Measurements from ENCODE around the gene YES1. TPM values are rescaled to one million over a fixed set of nuclear protein-coding genes. Genes with fewer than 3 reads are reported as not detected.

The YES1 gene
- total and polyA plus RNA-seq, 2 of the 13 experiments (the other 11 are each of a cell fraction or from before 2014, with no cell fraction given): 17.2 to 70.8 TPM

DNA sequence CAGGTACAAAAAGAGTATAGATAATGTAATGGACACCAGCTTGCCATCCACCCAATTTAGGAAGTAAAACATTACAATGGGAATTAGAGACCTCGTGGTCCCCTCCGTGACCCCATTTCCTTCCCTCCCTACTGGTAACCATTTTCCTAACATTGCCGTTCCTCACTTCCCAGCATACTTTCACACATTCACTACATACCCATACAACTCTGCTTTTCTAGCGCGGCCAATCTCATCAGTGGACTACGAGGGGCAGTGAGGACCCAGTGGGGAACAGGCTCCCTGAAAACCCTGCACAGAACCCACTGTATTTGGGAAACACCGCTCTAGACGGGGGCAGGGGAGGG is 100.8 kb downstream of the YES1 start:
- Histone ChIP-seq H3K4me3 (replicated peaks in 1 of 3; ENCODE audit: insufficient read depth in 1 of 3, low read depth in 2 of 3, low read length in 3 of 3) (peak overlapping the region; percentile 65 to 79 (median 72)), H3K4me1 (ENCODE audit: insufficient read depth, low read length) (peaks cover 23% of the 10 kb centered on the region), H3K36me3 (replicated peaks in 1 of 2; ENCODE audit: control insufficient read depth in 1 of 2, insufficient read depth in 2 of 2, low read length in 2 of 2) (peaks cover 0 to 14% of the 10 kb centered on the region in 2 experiments; a peak in 4 of 5 replicates), H3K9me3 (ENCODE audit: low read length) (no peaks in the 10 kb centered on the region), H4K20me1 (ENCODE audit: insufficient read depth, low read length) (no peaks in the 10 kb centered on the region), H3K27ac (ENCODE audit: extremely low read length, insufficient read depth, low read length) (peak overlapping the region; percentile 70), H3K9ac (ENCODE audit: insufficient read depth, low read depth, low read length) (peak overlapping the region; percentile 82), H3K4me2 (ENCODE audit: low read depth, low read length) (peak overlapping the region; percentile 96), H2AFZ (ENCODE audit: low read length) (no peak overlapping the region), H3K27me3 (ENCODE audit: control insufficient read depth in 1 of 2, insufficient read depth in 2 of 2, low read length in 2 of 2) (no peaks in the 10 kb centered on the region), H3K79me2 (ENCODE audit: insufficient read depth, low read length) (peaks cover 38% of the 10 kb centered on the region)
- WGBS (ENCODE audit: low lambda C conversion rate): 32% methylated on average over 8 of the region's 8 CpGs
- ChIA-PET CTCF (ENCODE audit: low intra/inter-chr PET ratio, low total read pairs) (interaction anchor here (1.3 kb wide), 1 partner anchor 128 kb away, joined by 6 read pairs; no protein-coding TSS in a partner anchor), POLR2A (interaction anchor here (0.6 to 1.4 kb wide), 3 partner anchors 8 to 28 kb away, joined by 3 to 5 read pairs (median 5); no protein-coding TSS in a partner anchor)
- intact Hi-C loops (cut with micrococcal nuclease; ENCODE audit: unreplicated experiment): loop anchor here (2.0 kb wide), 1 partner anchor 52 kb away; no protein-coding TSS in a partner anchor
- DNase-seq (ENCODE audit: low spot score) (no peak), ATAC-seq (no peak), FAIRE-seq (no peak)
- BruUV-seq (replicated peaks): no TSS peak
- in situ Hi-C loops (cut with HindIII; ENCODE audit: extremely low pct_ligation_motif_present, low pct_unique_long_range_greater_than_20kb): no loop called here
- TF ChIP-seq CBFB (CRISPR knock-in tag; IDR thresholded peaks at IDR 0.05): no peak
- TF ChIP-seq, protein P1, sequence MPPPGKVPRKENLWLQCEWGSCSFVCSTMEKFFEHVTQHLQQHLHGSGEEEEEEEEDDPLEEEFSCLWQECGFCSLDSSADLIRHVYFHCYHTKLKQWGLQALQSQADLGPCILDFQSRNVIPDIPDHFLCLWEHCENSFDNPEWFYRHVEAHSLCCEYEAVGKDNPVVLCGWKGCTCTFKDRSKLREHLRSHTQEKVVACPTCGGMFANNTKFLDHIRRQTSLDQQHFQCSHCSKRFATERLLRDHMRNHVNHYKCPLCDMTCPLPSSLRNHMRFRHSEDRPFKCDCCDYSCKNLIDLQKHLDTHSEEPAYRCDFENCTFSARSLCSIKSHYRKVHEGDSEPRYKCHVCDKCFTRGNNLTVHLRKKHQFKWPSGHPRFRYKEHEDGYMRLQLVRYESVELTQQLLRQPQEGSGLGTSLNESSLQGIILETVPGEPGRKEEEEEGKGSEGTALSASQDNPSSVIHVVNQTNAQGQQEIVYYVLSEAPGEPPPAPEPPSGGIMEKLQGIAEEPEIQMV (CRISPR knock-in tag; IDR thresholded peaks at IDR 0.05; ENCODE audit: low read depth): peak; percentile 97
- no peak for TF ChIP-seq PHB2 (IDR thresholded peaks at IDR 0.05; ENCODE audit: partially characterized antibody)
- TF ChIP-seq E2F1 (CRISPR knock-in tag; IDR thresholded peaks at IDR 0.05): no peak
- TF ChIP-seq DNMT3B (CRISPR knock-in tag; conservative IDR thresholded peaks at IDR 0.05): no peak
- no peak for TF ChIP-seq KMT2B (CRISPR knock-in tag; IDR thresholded peaks at IDR 0.05)
- TF ChIP-seq HOXA5 (CRISPR knock-in tag; IDR thresholded peaks at IDR 0.05): no peak
- TF ChIP-seq HNF1B (CRISPR knock-in tag; IDR thresholded peaks at IDR 0.05): 0 out of 2 replicates have a peak, but pooled peaks have one; percentile 32
- no peak for TF ChIP-seq KIAA2018 (CRISPR knock-in tag; IDR thresholded peaks at IDR 0.05; ENCODE audit: borderline replicate concordance)
- no peak for TF ChIP-seq E2F5 (CRISPR knock-in tag; conservative IDR thresholded peaks at IDR 0.05)
- TF ChIP-seq TCF7 (IDR thresholded peaks at IDR 0.05; ENCODE audit: low read depth): no peak

Data from HepG2 (cell line).